ENCODE results near the gene TRPM3.

Gene TRPM3

DNA sequence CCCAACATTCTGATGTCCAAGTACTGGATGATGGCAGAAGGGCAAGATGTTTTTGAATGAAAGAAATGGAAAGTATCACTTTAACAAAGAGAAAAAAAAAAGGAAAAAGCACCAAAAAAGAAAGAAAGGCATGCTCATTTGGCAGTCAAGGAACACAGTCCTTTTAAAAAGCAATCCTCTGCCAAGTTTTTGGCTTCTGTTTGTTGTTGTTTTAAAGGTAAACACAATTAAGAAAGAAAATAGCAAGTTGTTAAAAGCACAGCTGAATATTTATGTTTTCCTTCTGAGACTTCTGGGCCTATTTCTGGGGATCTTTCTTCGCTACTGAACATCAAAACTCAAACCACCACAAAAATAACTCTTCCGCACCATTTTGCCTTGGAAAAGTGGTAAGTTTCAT is 162.1 kb downstream of the TRPM3 start:
- H3K4me3 ChIP-seq (replicated peaks; ENCODE audit: low read depth, low read length): no peak overlapping the region
- DNase-seq (ENCODE audit: low read depth): no peak
- TF ChIP-seq, protein P1, sequence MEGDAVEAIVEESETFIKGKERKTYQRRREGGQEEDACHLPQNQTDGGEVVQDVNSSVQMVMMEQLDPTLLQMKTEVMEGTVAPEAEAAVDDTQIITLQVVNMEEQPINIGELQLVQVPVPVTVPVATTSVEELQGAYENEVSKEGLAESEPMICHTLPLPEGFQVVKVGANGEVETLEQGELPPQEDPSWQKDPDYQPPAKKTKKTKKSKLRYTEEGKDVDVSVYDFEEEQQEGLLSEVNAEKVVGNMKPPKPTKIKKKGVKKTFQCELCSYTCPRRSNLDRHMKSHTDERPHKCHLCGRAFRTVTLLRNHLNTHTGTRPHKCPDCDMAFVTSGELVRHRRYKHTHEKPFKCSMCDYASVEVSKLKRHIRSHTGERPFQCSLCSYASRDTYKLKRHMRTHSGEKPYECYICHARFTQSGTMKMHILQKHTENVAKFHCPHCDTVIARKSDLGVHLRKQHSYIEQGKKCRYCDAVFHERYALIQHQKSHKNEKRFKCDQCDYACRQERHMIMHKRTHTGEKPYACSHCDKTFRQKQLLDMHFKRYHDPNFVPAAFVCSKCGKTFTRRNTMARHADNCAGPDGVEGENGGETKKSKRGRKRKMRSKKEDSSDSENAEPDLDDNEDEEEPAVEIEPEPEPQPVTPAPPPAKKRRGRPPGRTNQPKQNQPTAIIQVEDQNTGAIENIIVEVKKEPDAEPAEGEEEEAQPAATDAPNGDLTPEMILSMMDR (IDR thresholded peaks at IDR 0.05; ENCODE audit: low read length, missing control alignments): no peak

DNA sequence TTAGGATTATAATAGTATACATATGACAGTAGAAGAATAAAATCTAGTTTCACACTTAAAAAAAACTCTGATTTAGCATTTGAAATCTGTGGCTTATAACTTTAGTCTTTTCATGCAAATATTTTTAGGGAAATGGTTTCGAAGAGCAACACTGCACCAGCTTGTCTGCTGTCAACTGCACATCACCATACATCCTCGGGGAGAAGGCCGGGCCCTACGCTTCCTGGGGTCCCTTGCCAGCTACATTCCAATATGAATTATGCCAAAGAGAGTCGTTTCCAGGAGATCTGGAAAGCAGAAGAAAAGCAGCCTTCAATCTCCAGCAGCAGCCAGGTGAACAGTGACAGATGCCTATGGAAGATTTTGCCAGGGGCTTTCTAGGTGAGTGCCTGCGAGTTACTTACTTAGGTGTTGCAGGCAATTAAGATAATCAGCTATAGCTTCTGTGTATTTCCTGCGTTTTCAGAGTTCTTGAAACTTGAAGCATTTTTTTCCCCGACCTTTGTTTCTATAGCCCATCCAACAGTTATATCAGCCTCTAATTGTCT is 166.8 kb downstream of the TRPM3 start:
- DNase-seq (ENCODE audit: low read depth): no peak
- no peak overlapping the region for H3K4me3 ChIP-seq (replicated peaks; ENCODE audit: low read depth, low read length)
- TF ChIP-seq, protein P1 (IDR thresholded peaks at IDR 0.05; ENCODE audit: low read length, missing control alignments): no peak

DNA sequence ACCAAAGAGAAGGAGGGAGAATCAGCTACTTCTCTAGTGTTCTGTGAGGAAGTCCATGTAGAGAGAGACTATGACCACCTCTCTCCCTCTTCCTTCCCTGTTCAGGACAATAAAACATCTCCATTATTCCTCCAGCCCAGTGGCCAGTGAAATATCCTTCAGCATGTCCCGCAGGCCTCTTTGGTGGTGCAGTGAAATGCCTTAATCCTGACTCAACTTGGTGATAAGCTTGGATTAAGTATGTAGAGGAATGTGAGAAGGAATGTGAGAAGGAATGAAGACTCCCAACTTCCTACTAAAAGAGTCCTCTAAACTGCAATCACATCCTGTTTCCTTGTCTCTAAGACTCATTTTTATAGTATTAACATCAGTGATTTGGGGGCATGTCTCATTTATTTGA is 167.3 kb downstream of the TRPM3 start:
- H3K4me3 ChIP-seq (replicated peaks; ENCODE audit: low read depth, low read length): no peak overlapping the region
- peak; percentile 91 for DNase-seq (ENCODE audit: low read depth)
- TF ChIP-seq, protein P1 (IDR thresholded peaks at IDR 0.05; ENCODE audit: low read length, missing control alignments): no peak

DNA sequence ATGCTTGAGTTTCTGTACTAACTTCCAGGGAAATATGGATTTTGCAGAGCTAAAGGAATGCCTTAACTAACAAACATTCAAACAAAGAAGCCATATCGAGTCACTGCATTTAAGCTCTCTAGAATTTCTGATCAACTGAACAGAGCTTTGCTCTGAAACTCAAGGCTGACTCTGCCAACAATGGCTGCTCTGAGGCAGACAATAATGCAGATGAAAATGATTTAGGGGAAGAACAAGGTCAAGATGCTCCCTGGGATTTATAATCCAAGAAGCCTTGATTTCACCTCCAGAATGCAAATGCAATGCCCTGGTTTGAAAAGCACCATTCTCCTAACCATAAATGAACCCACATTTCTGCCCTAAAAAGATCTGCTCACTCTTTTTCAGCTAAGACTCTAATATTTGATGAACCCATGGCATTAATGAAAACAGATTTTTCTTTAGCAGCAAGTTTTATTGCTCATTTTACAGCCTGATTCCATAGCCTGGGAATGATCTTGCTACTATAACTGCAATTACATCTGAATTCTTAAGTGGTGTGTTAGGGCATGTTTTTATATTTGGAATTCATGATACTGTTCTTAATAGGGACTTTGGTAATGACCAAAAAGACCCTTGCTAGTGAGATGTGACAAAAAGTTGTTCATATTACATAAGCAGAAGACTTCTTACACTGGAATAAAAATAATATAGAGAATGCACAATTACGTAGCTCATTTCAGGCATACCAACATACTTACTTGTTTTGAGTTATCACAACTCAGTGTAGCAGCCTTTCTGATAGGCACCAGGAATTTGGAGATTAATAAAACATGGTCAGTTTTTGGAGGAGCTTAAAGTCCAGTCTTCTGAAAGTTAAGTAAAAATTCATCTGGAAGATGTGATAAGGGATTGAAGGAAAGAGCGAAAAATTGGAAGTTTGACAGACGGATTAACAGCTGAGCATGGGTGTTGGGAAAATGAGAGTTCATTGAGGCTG is 169.4 kb downstream of the TRPM3 start:
- H3K4me3 ChIP-seq (replicated peaks; ENCODE audit: low read depth, low read length): no peak overlapping the region
- TF ChIP-seq, protein P1 (IDR thresholded peaks at IDR 0.05; ENCODE audit: low read length, missing control alignments): no peak
- no peak for DNase-seq (ENCODE audit: low read depth)

DNA sequence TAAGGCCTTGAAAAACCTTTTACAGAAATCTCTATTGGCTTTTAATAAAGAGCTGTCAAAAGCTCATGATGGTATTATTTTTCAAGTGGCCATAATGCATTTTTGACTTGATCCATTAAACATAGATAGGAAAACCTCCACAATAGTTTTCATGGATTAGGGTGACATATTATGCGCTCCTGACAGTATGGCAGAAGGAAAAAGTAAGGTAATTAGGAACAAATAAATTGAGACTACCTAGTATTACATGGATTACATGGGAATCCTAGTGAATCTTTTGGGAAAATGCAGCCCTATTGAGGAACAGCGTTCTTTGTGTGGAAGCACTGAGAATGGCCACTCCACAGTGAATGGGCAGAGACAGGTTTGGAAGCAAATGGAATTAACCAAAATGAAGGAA is 171.2 kb downstream of the TRPM3 start:
- TF ChIP-seq, protein P1 (IDR thresholded peaks at IDR 0.05; ENCODE audit: low read length, missing control alignments): no peak
- DNase-seq (ENCODE audit: low read depth): no peak
- no peak overlapping the region for H3K4me3 ChIP-seq (replicated peaks; ENCODE audit: low read depth, low read length)

DNA sequence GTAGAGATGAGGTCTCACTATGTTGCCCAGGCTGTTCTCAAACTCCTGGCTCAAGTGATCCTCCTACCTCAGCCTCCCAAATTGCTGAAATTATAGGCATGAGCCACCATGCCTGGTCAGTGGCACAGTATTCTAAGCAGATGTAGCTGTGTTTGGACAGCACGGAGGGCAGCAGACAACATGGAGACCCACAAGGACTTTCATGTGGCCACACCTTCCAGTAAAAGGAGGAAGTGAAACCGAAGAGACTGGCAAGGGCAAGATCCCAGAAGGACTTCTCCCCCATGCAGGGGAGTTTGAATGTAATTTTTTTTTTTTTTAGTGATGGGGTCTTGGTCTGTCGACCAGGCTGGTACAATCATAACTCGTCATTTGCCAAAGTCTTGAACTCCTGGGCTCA is 172.2 kb downstream of the TRPM3 start:
- TF ChIP-seq, protein P1 (IDR thresholded peaks at IDR 0.05; ENCODE audit: low read length, missing control alignments): no peak
- H3K4me3 ChIP-seq (replicated peaks; ENCODE audit: low read depth, low read length): no peak overlapping the region
- no peak for DNase-seq (ENCODE audit: low read depth)
